ENCODE data around the gene SEZ6L2.
"Not testable (repeated sequence)": the region's sequence is repeated elsewhere in the genome, so short reads cannot be mapped to it uniquely, and the experiment has no call there.

- TF ChIP-seq POLR2AphosphoS5 (IDR thresholded peaks at IDR 0.05; ENCODE audit: low read depth, low read length); CTCF (IDR thresholded peaks at IDR 0.05); SIN3A (IDR thresholded peaks at IDR 0.05; ENCODE audit: borderline replicate concordance, insufficient read depth, low read depth, low read length); REST (IDR thresholded peaks at IDR 0.05; ENCODE audit: insufficient read depth in 1 of 2, low read depth in 2 of 2, low read length in 1 of 2): not testable (repeated sequence)
Observed at GRCh38 chr16:29909851-29910250, 10.5 kb upstream of the SEZ6L2 start.
